Measurements from ENCODE around the gene DSP. TPM values are rescaled to one million over a fixed set of nuclear protein-coding genes. Genes with fewer than 3 reads are reported as not detected.

The DSP gene
- total and polyA plus RNA-seq, 2 of the 13 experiments (the other 11 are each of a cell fraction or from before 2014, with no cell fraction given) = 89.8 to 117 TPM

GRCh38 chr6:7589949-7590917 is 48.8 kb downstream of the DSP start, which contains the start of gene SNRNP48 (continued):
- TF ChIP-seq, protein P1, sequence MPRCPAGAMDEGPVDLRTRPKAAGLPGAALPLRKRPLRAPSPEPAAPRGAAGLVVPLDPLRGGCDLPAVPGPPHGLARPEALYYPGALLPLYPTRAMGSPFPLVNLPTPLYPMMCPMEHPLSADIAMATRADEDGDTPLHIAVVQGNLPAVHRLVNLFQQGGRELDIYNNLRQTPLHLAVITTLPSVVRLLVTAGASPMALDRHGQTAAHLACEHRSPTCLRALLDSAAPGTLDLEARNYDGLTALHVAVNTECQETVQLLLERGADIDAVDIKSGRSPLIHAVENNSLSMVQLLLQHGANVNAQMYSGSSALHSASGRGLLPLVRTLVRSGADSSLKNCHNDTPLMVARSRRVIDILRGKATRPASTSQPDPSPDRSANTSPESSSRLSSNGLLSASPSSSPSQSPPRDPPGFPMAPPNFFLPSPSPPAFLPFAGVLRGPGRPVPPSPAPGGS (CRISPR knock-in tag; IDR thresholded peaks at IDR 0.05) = no peak; the same call in none of the 2 replicates
- TF ChIP-seq SNAI1 (CRISPR knock-in tag; IDR thresholded peaks at IDR 0.05; ENCODE audit: borderline replicate concordance) (peak; percentile 90), KAT7 (CRISPR knock-in tag; IDR thresholded peaks at IDR 0.05; ENCODE audit: borderline replicate concordance) (peak; percentile 91), ZNF451 (CRISPR knock-in tag; IDR thresholded peaks at IDR 0.05) (no peak), ARNTL (CRISPR knock-in tag; IDR thresholded peaks at IDR 0.05) (peak; percentile 79), FOXO1 (CRISPR knock-in tag; IDR thresholded peaks at IDR 0.05) (no peak), ZNF496 (CRISPR knock-in tag; IDR thresholded peaks at IDR 0.05; ENCODE audit: insufficient replicate concordance) (no peak), KLF12 (CRISPR knock-in tag; IDR thresholded peaks at IDR 0.05; ENCODE audit: borderline replicate concordance) (no peak; the same call in 1 of the 2 replicates), GMEB1 (CRISPR knock-in tag; IDR thresholded peaks at IDR 0.05; ENCODE audit: borderline replicate concordance) (no peak), KLF15 (CRISPR knock-in tag; IDR thresholded peaks at IDR 0.05; ENCODE audit: borderline replicate concordance) (peak; percentile 34; the same call in 1 of the 2 replicates), ZNF644 (CRISPR knock-in tag; IDR thresholded peaks at IDR 0.05; ENCODE audit: low read depth) (0 out of 2 replicates have a peak, but pooled peaks have one; percentile 21), GATAD2A (CRISPR knock-in tag; IDR thresholded peaks at IDR 0.05) (peak; percentile 52; the same call in 1 of the 2 replicates), TCF7 (IDR thresholded peaks at IDR 0.05; ENCODE audit: low read depth) (no peak), ZNF615 (CRISPR knock-in tag; IDR thresholded peaks at IDR 0.05; ENCODE audit: borderline replicate concordance) (peak; percentile 66; the same call in 1 of the 2 replicates), REXO4 (CRISPR knock-in tag; IDR thresholded peaks at IDR 0.05; ENCODE audit: borderline replicate concordance) (no peak), ZNF225 (CRISPR knock-in tag; IDR thresholded peaks at IDR 0.05) (peak; percentile 85; the same call in 1 of the 2 replicates), KMT2A (CRISPR knock-in tag; IDR thresholded peaks at IDR 0.05) (peak; percentile 97), ZSCAN12 (CRISPR knock-in tag; IDR thresholded peaks at IDR 0.05) (peak; percentile 3; the same call in 1 of the 2 replicates), JDP2 (CRISPR knock-in tag; IDR thresholded peaks at IDR 0.05; ENCODE audit: borderline replicate concordance) (no peak; the same call in 1 of the 2 replicates), KDM5B (CRISPR knock-in tag; IDR thresholded peaks at IDR 0.05; ENCODE audit: borderline replicate concordance) (peak; percentile 90; the same call in 1 of the 2 replicates), ZFP90 (CRISPR knock-in tag; IDR thresholded peaks at IDR 0.05; ENCODE audit: borderline replicate concordance) (peak; percentile 68; the same call in 1 of the 2 replicates), ZNF101 (CRISPR knock-in tag; IDR thresholded peaks at IDR 0.05; ENCODE audit: borderline replicate concordance, low read depth) (peak; percentile 81; the same call in 1 of the 2 replicates)
- TF ChIP-seq, protein P2, sequence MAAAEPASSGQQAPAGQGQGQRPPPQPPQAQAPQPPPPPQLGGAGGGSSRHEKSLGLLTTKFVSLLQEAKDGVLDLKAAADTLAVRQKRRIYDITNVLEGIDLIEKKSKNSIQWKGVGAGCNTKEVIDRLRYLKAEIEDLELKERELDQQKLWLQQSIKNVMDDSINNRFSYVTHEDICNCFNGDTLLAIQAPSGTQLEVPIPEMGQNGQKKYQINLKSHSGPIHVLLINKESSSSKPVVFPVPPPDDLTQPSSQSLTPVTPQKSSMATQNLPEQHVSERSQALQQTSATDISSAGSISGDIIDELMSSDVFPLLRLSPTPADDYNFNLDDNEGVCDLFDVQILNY (CRISPR knock-in tag; conservative IDR thresholded peaks at IDR 0.05) = peak; percentile 79
- TF ChIP-seq, protein P3, sequence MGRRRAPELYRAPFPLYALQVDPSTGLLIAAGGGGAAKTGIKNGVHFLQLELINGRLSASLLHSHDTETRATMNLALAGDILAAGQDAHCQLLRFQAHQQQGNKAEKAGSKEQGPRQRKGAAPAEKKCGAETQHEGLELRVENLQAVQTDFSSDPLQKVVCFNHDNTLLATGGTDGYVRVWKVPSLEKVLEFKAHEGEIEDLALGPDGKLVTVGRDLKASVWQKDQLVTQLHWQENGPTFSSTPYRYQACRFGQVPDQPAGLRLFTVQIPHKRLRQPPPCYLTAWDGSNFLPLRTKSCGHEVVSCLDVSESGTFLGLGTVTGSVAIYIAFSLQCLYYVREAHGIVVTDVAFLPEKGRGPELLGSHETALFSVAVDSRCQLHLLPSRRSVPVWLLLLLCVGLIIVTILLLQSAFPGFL (CRISPR knock-in tag; IDR thresholded peaks at IDR 0.05) = no peak
